Ureter (tissue), 1 donor: ENCODE measurements around the gene KCTD1. TPM values are rescaled to one million over a fixed set of nuclear protein-coding genes. Genes with fewer than 3 reads are reported as not detected.
"Not testable (repeated sequence)": the region's sequence is repeated elsewhere in the genome, so short reads cannot be mapped to it uniquely, and the experiment has no call there.

ENCODE experiments used
- DNase-seq: peaks from one replicate; pipeline ENCODE4 v3.0.0-alpha.2; 2020; ENCODE audit warnings: low spot score
- total RNA-seq: library from RNA; stranded (reverse); gene quantifications from one replicate; pipeline ENCODE4 v1.2.4, GENCODE V29; 2023
- donor health status: DM: yes; HTN: yes; CAD: no.

Gene KCTD1
- total RNA-seq, 1 donor from 2014 or later = 17.9 TPM

DNA sequence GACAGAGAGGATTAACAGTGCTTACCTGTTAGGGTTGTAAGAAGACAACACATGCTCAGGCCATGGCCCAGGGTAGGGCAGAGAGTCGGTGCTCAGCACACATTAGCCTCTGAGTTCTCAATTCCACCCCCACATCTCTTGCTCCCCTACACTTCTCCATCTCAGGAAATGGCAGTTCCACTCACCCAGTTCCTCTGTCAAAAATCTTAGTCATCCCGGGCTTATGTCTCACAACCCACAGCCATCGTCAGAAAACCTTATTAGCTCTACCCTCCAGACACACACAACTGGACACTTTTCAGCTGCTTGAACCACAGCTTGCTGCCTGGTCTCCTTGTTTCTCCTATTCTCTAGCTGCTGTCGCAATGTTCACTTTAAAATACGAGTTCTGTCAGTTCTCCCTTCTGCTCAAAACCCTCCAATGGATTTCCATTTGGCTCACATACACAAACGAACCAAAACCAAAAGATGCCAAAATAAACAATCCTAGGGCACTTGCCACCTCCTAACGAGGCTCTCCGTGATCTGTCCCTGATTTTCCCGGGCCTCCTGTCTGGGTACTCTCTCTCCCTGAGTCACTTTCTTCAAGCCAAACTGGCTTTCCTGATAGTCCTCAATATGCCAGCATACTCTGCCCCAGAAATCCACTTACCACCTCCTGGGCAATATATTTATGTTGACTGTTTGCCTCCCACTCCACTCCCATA is 89.7 kb downstream of the KCTD1 start:
- DNase-seq = no peak

DNA sequence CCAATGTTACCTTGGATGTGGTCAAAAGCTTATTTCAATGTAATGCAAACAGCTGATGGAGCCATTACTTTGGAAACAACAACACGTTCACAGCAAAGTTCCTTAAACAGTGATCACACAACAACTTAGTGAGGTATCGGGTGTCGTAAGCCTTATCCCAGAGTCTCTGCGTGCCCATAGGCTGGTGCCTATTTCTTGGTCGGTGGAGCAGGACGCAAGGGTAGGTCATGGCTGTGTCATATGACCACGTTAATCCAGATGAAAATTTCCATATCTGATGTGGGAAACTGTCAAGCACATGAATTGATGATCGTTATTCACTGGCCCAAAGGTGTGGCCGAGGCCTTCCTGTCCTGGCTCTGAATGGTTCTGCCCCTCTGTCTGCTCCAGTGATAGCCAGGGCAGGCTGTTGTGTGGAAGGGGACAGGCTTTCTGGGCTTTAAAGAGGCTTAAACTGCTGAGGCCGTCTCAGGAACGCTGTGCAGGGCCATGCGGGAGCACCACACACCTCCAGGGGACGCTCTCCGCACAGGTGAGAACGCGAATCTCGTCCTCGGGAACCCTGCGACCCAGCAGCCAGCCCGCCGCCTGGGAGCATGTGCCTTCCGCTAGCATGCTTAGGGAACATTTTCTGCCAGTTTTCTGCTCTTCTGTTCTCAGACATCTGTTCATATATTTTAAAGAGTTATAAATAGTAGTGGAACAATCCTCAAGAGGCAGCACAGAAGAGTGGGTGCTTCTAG is 90.6 kb downstream of the KCTD1 start:
- no peak for DNase-seq

DNA sequence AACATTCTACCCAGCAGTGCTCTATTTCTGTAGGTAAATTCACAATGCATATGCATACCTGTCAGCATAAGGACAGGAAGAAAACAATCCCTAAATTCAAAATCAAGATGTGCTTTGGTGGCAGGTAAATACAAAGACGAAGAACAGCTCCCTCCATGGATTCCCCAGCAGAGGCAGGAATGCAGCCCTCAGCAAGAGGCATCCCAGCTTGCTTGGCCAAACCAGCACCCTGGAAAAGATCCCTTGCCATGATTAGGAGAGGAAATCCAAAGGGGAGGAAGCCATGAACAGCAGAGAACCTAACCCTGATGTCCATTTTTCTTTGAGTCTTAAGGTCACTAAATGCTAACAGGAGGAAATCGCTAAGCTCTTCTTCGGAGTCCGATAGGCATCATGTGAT is 91.2 kb downstream of the KCTD1 start:
- no peak for DNase-seq

DNA sequence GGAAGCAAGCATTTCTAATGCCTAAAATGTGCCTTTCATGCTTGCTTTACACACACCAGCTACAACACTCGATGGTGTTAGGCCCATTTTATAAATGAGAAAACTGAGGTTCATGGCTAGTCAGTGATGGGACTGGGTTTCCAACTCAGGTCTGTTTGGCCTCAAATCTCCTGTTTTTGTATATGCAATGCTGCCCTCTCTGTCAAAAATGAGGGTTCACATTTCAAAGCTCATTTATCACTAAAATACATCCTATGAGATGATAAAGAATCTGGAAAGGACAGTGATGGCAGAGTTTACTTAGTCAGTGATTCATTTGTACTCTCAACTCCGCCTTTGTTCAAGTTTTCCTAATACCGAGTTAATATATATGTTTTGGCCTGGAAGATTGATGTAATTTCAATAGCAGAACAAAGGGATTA is 92.3 kb downstream of the KCTD1 start:
- no peak for DNase-seq

DNA sequence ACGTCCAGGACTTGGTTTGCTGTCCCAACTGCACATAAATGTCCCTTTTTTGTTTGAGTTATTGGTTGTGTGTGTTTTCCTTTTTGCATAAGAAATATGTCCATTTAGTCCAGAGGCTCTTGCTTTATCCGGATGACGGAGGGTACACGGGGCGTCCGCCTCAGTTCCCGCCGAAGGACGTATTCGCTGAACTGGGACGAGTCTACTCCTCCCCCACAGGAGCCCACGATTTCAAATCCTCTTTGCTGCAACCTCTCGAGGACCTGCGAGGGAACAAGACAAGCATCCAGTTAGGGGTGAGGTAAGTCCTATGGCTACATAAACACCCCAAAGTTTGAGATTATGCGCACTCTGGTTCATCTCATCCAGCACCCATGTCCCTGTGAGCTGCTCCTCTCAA is 92.7 kb downstream of the KCTD1 start:
- DNase-seq = no peak

DNA sequence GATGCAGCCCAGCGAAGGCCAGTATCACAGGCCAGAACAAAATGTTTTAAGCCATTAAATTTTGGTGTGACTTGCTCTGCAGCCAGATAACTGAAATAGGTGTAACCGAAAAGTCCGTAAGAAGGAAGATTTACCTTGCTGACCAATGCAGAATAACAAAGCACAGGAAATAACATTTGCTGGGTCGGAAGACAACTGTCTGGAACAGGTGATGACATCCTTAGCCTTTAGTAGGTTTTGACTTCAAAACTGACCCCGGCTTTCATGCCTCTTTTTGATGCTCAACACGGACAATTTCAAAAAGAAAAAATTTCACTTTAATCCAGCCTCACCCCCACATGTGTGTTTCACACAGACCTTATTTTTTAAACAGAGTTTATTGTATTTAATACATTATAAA is 93.7 kb downstream of the KCTD1 start:
- no peak for DNase-seq

DNA sequence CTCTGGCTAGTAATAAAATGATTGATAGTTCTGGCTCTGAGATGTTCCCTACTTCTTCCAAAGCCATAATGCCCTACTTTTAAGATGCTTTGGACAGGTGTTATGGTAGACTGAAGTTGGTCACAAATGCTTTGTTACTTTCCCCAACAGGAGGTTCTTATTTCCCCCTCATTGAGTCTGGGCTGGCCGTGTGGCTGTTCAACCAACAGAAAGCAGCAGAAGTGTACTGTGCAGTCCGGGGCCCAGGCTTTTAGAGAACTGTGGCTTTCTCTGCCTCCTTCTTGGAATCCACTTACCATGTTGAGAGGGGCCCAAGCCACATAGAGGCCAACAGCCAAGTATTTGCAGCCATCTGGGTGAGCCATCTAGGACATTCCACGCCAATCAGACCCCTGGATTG is 94.2 kb downstream of the KCTD1 start:
- no peak for DNase-seq

DNA sequence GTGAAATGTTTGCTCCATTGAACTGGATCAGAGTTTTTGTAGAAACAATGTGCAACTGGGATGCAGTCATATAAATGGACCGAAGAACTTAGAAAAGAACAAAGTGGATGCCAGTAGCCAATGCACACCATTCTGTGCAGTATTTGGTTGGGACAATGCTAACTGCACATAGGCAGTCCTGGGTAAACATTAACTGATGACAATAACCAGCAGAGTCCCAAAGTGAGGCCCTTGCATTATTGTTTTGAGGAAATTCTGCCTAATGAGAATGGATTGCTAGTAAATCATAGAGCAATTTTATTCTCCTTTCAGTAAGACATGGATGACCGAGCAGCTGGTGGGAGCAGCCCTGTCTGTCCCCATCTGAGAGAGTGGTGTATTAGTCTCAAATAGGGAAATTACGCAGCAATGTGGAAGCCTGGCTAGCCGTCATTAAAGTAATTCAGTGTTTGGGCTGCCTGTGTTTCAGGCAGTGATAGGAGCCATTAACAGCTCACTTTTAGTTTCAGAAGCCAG is 94.9 kb downstream of the KCTD1 start:
- DNase-seq = no peak

DNA sequence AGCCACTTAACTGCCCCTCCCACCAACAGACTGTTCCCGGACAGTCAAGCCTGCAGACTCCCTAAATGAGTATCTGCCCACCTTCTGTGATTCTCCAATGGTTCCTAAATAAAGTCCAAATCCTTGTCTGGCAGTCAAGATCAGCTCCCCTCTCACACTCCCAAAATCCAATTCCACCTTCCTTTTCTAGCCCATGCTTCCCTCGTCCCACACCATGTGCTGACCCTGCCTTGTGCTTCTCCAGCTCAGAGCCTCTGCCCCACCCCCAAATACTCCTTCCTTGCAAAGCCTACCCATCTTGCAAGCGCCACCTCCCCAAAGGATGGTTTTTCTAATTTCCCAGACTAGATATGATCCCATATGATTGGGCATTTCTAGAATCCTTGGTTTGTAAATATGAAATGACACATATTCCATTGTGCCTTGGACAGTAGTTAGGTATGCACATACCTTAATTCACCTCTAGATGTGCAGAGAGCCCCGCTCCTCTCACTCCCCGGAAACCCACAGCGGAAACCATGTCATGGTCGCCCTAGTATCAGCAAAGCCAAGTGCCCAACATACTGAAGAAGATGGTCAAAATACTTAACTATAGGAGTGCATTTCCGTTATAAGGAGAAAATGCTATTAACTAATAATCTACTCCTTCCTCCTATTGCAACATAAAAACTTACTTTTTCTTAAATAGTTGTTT is 97.2 kb downstream of the KCTD1 start:
- no peak for DNase-seq

DNA sequence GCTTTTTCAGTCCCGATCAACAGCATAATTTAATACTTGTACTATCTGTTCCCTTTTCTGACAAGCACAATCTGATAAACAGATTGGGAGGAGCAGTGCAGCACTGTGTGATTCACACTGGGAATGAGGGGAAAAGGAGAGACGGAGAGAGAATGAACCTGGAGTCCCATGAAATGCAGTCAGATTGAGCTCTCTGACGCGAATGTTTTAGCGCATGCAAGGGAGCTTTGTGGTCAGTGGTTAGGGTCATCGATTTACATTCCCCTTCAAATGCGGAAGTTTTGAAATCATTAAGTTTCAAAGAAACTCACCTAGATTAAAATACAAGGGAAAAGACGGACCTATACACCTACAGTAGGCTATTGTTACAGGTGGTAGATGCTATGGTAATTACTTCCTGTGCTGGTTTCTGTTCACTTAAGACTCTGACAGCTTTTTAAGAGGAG is 99.6 kb downstream of the KCTD1 start:
- no peak for DNase-seq

DNA sequence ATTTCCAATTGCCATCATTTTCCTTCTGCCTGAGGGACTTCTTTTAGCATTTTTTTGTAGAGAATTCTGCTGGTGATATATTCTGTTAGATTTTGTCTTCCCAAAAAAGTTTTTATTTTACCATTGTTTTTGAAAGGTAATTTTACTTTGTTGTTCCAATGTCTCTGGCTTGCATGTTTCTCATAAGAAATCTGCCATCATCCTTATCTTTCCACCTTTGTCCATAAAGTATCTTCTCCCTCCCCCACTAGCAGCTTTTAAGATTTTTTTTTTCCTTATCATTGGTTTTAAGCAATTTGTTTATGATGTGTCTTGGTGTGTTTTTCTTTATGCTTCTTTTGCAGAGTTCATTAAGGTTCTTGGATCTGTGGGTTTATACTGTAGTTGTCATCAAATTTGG is 104.5 kb downstream of the KCTD1 start:
- no peak for DNase-seq

DNA sequence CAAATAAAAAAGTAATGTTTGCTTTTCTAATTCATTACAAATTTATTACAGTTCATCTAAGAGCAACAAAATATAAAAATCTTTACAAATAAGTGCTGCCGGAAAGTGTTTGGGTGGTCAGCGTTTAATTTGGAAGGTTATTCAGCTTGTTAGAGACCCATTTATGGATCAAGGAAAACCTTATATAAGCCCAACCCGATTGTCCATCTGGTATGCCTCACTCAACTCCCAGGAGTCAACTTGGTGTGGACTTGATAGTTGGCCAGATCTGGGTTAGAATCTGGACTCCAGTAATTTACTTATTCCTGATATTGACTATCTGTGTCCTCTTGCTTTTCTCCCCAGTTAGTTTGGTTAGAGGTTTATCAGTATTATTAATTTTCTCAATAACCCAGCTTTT is 106.2 kb downstream of the KCTD1 start:
- no peak for DNase-seq

DNA sequence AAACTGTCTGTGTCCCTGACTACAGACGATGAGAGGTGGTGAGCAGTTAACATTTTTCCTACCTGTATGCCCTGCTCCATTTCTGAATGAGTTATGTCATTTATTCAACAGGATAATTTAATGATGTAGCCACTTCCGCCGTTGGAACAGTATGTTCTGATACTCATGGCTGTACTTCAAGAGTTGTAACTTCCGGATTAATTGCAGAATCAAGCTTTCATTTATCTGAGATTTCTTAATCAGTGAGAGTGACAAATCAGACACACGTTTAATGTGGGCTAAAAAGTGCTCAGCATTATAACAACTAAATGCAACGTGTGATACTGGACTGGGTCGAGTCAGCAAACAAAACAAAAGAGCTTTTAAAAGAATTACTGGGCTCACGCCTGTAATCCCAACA is 107.7 kb downstream of the KCTD1 start:
- DNase-seq = no peak

DNA sequence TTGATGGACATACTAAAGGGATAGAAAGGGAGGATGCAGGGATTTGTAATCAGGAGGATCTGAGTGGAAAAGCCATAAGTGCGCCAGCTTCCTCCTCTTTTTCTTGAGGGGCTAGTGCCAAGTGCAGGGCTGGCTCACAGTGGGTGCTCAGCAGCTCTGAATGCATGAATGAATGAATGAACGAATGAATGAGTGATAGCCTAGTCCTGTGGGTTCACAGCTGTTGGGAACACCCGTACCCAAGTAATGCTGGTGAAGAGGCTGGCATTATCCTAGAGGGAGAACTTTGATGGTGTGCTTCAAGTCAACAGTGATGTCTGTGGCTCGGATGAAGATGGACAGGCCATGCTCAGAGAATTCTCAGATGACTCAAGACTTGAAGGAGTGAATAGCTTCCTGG is 108.8 kb downstream of the KCTD1 start:
- DNase-seq = no peak

DNA sequence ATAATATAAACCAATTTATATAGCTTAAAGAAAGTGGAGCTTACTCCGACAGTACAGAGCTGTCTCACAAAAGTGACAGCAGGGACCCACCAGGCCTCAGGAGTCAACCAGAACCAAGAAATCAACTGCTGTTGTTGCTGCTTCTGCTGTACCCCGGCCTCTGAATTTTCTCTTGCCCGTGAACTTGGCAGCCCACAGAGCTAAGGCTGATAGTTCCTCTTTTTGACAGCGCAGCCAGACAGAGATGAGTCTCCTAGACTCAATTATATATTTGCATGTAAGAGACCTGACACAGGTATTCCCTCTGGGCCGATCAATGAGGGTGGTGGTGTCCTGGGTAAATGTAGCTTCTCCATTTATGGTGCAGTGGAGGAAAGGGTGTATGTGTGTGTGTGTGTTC is 109.4 kb downstream of the KCTD1 start:
- no peak for DNase-seq

DNA sequence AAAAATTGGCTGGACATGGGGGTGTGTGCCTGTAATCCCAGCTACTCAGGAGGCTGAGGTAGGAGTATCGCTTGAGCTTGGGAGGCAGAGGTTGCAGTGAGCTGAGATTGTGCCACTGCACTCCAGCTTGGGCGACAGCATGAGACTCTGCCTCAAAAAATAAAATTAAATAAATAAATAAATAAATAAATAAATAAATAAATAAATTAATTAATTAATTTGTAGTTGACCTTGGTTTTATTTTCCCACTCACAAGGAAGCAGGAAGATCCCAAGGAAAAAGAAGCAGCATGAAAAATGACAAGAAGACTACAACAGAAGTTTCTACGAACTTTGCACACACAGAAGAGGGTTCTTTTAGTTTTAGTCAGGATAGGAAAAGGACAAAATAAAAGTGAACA is 110.7 kb downstream of the KCTD1 start:
- DNase-seq = not testable (repeated sequence)

DNA sequence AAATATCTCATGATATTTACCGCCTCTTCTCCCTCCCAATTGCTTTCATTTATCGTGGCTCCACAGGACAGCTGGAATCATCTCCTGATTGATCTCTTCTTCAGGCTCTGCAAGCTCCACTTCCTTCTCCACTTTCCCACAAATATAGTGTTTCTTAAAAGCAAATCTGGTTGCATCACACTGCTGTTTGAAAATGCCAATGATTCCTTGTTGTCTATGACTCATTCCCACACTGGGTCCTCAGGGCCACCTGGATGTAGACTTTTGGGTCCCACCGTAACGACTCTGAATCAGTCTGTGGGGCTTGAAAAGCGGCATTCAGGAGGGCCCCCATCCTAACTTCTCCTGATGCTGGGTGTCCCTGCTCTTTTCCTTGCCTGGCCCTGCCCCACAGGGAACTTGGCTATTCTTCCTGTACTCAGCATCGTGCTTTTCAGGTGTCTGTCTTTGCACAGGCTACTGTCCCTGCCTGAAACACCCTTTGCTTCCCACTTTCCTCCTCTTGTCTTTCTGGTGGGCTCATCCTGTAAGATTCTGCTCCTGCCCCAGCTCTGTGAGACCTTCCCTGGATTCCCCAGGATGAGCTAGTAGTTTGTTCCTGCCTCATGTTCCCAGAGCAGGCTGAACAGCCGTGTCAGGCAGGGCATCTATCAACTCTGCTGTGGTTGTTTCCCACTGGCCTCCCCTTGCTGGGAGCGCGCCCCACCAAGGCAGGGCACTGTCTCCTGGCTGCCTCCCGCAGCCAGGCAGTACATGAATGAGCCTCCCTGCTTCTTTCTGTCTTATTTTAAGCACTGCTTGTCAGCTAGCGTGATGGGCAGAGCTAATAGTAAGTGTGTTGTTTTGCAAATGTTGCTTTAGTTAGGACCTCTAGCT is 111.9 kb downstream of the KCTD1 start:
- no peak for DNase-seq

DNA sequence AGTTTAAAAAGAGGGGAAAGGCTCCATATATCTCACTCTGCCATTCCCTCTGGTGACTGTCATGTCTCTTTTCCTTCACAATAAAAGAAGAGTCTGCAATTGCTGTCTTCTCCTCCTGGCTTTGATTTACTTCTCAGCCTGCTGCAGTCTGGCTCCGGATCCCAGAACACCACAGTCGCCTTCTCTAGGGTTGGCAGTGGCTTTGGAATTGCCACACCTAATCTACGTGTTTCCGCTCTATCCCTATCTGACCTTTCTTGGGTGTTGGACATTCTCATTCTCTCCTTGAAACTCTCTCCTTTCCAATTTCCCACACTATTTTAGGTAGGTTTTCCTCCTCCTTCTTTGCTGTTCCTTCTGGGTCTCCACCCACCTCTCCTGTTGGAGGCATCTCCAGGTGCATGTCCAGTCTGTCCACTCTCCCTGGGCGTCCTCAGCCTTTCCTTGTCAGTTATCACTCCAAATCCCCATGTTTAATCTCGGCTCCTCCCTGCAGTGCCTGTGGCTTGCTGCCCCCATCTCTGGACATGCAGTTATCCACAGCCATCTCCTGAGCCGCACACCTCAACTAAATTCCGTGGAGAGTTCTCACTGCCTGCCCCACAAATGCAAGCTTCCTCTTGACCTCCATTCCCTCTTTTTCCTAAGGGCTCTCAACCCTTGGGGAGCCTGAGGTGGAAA is 112.8 kb downstream of the KCTD1 start:
- DNase-seq = no peak

DNA sequence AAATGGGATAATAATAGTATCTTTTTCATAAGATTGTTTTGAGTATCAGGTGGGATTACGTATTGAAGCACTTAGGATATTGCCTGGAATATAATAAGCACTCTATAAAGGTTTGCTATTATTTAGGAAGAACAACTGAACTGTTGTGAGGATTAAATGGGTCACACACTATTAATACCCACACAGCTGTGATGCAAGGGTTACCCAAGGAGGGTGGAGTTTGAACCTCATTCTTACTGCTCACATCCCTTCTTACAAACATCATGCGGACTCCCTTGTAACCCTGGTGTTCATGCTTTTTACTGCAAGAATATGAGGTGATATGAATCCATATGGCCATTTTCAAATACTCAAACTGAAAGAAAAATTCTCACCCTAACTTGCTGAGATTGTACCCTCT is 113.5 kb downstream of the KCTD1 start:
- no peak for DNase-seq

DNA sequence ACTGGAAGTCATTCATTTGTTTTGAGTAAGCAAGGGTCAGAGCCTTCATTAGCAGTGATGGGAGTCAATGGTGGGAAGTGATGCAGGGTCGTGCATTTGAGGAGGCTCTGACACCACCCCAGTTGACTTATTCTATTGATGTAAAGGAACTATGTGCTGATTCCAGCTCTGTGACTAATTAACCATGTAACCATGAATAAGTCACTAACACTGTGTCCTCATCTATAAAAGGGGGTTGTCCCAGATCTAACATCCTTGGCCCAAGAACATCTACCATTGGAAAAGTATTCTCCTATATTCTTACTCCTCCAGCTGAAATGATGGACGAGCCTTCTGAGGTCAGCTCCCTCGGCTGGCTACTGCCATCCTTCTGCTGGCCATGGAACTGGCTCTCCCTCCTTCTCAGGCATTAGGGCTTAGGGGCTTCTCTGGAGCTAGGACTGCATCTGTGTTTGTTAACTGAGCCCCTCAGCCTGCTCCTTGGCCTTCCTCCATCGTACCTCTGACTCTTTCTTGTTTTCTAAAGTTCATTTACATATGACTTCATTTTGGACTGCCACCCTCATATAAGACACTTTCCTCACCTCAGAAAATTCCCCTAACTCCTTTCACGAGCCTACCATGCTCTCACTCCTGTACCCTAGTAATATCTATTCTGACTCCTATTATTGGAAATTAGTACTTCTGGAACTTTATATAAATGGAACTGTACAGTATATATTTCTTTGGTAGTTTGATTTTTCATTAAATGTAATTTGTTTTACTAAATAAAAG is 115.5 kb downstream of the KCTD1 start:
- no peak for DNase-seq
